A549 (cell line): Measurements from ENCODE around the gene NANS.

Source experiments
- CBX2 ChIP-seq: fragments of 200-600 bp; sonication (generic); IDR thresholded peaks from 2 replicates; pipeline ENCODE4 v1.6.1; 2016; ENCODE audit warnings: low read depth, mild to moderate bottlenecking, borderline replicate concordance
- CTCF ChIP-seq: fragments of >200 bp; sonication (Bioruptor Twin); formaldehyde crosslinking; IDR thresholded peaks from 3 replicates; pipeline ENCODE4 v1.5.1; 2016
- HDAC2 ChIP-seq: fragments of 200-600 bp; sonication (generic); IDR thresholded peaks from 2 replicates; pipeline ENCODE4 v1.6.1; 2016
- JUN ChIP-seq, 2 experiments: fragments of >200 bp; sonication (Bioruptor Twin); formaldehyde crosslinking; IDR thresholded peaks; 2 replicates in 1 of 2; 3 replicates in 1 of 2; pipeline ENCODE4 v1.6.1; 2016 to 2017
- NFE2L2 ChIP-seq: fragments of 150-350 bp; conservative IDR thresholded peaks from 2 replicates; pipeline ENCODE4 v1.6.1; 2014; ENCODE audit warnings: low read length
- NR3C1 ChIP-seq: fragments of >200 bp; sonication (Bioruptor Twin); formaldehyde crosslinking; IDR thresholded peaks from 3 replicates; pipeline ENCODE4 v1.6.1; 2017
- POLR2A ChIP-seq: IDR thresholded peaks from 2 replicates; pipeline ENCODE4 v1.6.1; 2012; ENCODE audit warnings: mild to moderate bottlenecking, low read length
- REST ChIP-seq: fragments of 200-600 bp; sonication (generic); IDR thresholded peaks from 2 replicates; pipeline ENCODE4 v1.6.1; 2016; ENCODE audit warnings: antibody characterized with exemption, mild to moderate bottlenecking, moderate library complexity
- TF ChIP-seq, protein P1 (sequence below): fragments of 450-650 bp; IDR thresholded peaks from 2 replicates; pipeline ENCODE4 v1.6.1; 2014; ENCODE audit warnings: antibody characterized with exemption

DNA sequence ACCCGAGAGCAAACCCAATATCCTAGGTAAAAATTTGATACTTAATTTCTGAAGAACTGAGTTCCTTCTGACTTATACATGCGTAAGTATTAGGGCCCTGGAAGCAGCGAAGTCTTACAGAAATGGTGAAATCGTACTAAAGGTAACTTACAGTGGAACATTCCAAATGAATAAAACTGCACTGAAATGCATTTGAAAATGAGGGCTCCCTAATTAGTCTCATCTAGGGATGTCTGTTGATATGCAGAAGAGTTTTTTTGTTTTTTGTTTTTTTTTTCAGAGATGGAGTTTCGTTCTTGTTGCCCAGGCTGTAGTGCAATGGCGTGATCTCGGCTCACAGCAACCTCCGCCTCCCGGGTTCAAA is 10.4 kb upstream of the NANS start:
- TF ChIP-seq CBX2 (no peak), REST (no peak), NR3C1 (no peak), POLR2A (no peak), CTCF (no peak), NFE2L2 (no peak), JUN (IDR thresholded peaks at IDR 0.05) (no peak), HDAC2 (no peak)
- TF ChIP-seq, protein P1, sequence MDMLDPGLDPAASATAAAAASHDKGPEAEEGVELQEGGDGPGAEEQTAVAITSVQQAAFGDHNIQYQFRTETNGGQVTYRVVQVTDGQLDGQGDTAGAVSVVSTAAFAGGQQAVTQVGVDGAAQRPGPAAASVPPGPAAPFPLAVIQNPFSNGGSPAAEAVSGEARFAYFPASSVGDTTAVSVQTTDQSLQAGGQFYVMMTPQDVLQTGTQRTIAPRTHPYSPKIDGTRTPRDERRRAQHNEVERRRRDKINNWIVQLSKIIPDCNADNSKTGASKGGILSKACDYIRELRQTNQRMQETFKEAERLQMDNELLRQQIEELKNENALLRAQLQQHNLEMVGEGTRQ, result no peak
